Measurements from ENCODE around the gene ETFB.

The ETFB gene

DNA sequence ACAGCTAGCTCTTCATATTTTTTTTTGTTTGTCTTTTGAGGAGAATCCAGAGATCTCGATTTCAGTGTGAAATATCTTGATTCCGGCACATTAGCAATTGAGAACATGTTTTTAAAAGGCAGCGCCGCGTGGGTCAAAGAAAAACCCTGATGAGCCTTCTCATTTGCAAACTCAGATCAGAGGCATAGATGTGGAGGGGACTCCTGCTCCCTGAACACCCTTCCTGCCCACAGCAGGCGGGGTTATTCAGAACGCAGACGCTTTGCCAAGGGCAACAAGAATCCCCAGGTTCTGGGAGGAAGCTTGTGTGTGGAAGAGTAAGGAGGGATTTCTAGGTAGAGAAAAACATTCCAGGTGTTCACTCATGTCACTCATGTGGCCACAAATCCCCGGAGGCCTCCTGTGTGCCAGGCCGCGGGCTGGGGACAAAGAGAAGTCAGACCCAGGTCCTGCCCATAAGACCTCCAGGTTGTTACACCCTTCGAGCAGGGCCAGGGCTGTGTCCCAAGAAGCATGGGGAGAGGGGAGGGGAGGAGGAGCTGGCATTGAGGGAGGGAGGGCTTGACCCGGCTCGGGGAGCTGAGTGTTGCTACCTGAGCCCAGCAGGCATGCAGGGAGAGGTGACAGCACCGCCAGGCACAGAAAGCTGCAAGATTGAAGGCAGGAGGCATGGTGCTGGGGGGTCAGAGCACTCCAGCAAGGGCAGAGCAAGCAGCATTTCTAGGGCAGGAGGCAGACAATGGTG, 70.6 kb downstream of the ETFB start:
- no peak for DNase-seq (ENCODE audit: low read depth in 1 of 2, low spot score in 1 of 2)

All from stimulated activated CD4-positive, alpha-beta T cell treated with anti-CD3 and anti-CD28 coated beads, Interleukin-15, amount 100 ng/mL, for 1 hour (primary cell).